ENCODE results near the gene ZSWIM3. TPM values are rescaled to one million over a fixed set of nuclear protein-coding genes. Genes with fewer than 3 reads are reported as not detected.
"Not testable (repeated sequence)": the region's sequence is repeated elsewhere in the genome, so short reads cannot be mapped to it uniquely, and the experiment has no call there.

The ZSWIM3 gene
- total RNA-seq, 2 donors from 2014 or later: 0.89 to 1.2 TPM

- H3K36me3 Mint-ChIP-seq (ENCODE audit: low read depth): no peaks in the 10 kb centered on the region
- no peak for ATAC-seq
- H3K27me3 Mint-ChIP-seq: no peaks in the 10 kb centered on the region
- no peak for DNase-seq
- no peaks in the 10 kb centered on the region for H3K9me3 ChIP-seq (ENCODE audit: control insufficient read depth, low read length, poor library complexity, severe bottlenecking)
- H3K4me1 Mint-ChIP-seq: peaks cover 21% of the 10 kb centered on the region
- H3K27ac Mint-ChIP-seq: peak overlapping the region; percentile 92
- peak overlapping the region; percentile 96 for H3K4me3 Mint-ChIP-seq
These were observed 34.8 kb downstream of the ZSWIM3 start for GRCh38 chr20:45892049-45892825.

GRCh38 chr20:45892828-45893500, 35.5 kb downstream of the ZSWIM3 start:
- H3K4me1 Mint-ChIP-seq: peaks cover 21% of the 10 kb centered on the region
- H3K36me3 Mint-ChIP-seq (ENCODE audit: low read depth): no peaks in the 10 kb centered on the region
- ATAC-seq: peak; percentile 20
- no peaks in the 10 kb centered on the region for H3K27me3 Mint-ChIP-seq
- H3K4me3 Mint-ChIP-seq: peak overlapping the region; percentile 96
- peak overlapping the region; percentile 92 for H3K27ac Mint-ChIP-seq
- no peak for DNase-seq
- no peaks in the 10 kb centered on the region for H3K9me3 ChIP-seq (ENCODE audit: control insufficient read depth, low read length, poor library complexity, severe bottlenecking)

GRCh38 chr20:45893831-45894230, 36.4 kb downstream of the ZSWIM3 start:
- no peak for ATAC-seq
- no peaks in the 10 kb centered on the region for H3K9me3 ChIP-seq (ENCODE audit: control insufficient read depth, low read length, poor library complexity, severe bottlenecking)
- Mint-ChIP-seq H3K27me3 (no peaks in the 10 kb centered on the region), H3K36me3 (ENCODE audit: low read depth) (no peaks in the 10 kb centered on the region), H3K27ac (peak overlapping the region; percentile 74), H3K4me3 (peak overlapping the region; percentile 45), H3K4me1 (peaks cover 21% of the 10 kb centered on the region)
- no peak for DNase-seq

- ATAC-seq: no peak
- H3K27me3 Mint-ChIP-seq: no peaks in the 10 kb centered on the region
- H3K9me3 ChIP-seq (ENCODE audit: control insufficient read depth, low read length, poor library complexity, severe bottlenecking): no peaks in the 10 kb centered on the region
- no peak for DNase-seq
- peaks cover 22% of the 10 kb centered on the region for H3K4me1 Mint-ChIP-seq
- H3K27ac Mint-ChIP-seq: no peak overlapping the region
- H3K4me3 Mint-ChIP-seq: peak overlapping the region; percentile 9
- H3K36me3 Mint-ChIP-seq (ENCODE audit: low read depth): no peaks in the 10 kb centered on the region
These were observed 37.4 kb downstream of the ZSWIM3 start for GRCh38 chr20:45894797-45895196.

DNA sequence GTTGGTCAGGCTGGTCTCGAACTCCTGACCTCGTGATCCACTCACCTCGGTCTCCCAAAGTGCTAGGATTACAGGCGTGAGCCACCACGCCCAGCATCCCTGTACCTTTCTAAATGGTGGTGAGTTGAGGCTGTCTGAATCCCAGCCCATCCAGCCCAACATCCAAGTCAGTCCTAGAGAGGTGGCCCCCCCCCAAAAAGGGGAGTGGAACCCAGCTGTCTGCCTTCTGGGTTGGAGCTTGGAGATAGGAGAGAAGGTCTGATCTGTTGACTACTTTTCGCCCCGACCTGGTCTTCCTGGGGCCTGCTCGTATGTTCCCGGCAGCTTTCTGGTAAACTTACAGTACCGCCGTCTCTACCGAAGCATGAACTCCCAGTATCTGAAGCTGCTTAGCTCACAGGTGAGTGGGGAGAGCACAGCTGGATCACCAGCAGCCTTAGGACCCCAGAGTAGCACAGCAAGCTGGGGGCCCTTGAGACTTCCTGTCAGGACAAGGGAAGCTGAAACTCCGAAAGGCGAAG, 39.3 kb downstream of the ZSWIM3 start:
- Mint-ChIP-seq H3K36me3 (ENCODE audit: low read depth) (no peaks in the 10 kb centered on the region), H3K4me1 (peaks cover 17% of the 10 kb centered on the region), H3K27ac (peak overlapping the region; percentile 3), H3K27me3 (no peaks in the 10 kb centered on the region), H3K4me3 (no peak overlapping the region)
- H3K9me3 ChIP-seq (ENCODE audit: control insufficient read depth, low read length, poor library complexity, severe bottlenecking): no peaks in the 10 kb centered on the region
- ATAC-seq (no peak), DNase-seq (no peak)

- no peak for ATAC-seq
These were observed 39.9 kb downstream of the ZSWIM3 start for GRCh38 chr20:45897289-45897688.

GRCh38 chr20:45897692-45898091, 40.3 kb downstream of the ZSWIM3 start:
- no peaks in the 10 kb centered on the region for H3K9me3 ChIP-seq (ENCODE audit: control insufficient read depth, low read length, poor library complexity, severe bottlenecking)
- Mint-ChIP-seq H3K4me1 (peaks cover 10% of the 10 kb centered on the region), H3K4me3 (no peak overlapping the region), H3K36me3 (ENCODE audit: low read depth) (no peaks in the 10 kb centered on the region), H3K27me3 (no peaks in the 10 kb centered on the region), H3K27ac (no peak overlapping the region)
- DNase-seq (no peak), ATAC-seq (no peak)

More at GRCh38 chr20:45897289-45897688, 39.9 kb downstream of the ZSWIM3 start:
- H3K9me3 ChIP-seq (ENCODE audit: control insufficient read depth, low read length, poor library complexity, severe bottlenecking): no peaks in the 10 kb centered on the region
- H3K4me3 Mint-ChIP-seq: no peak overlapping the region
- H3K27me3 Mint-ChIP-seq: no peaks in the 10 kb centered on the region
- DNase-seq: no peak
- no peaks in the 10 kb centered on the region for H3K36me3 Mint-ChIP-seq (ENCODE audit: low read depth)
- H3K4me1 Mint-ChIP-seq: peaks cover 14% of the 10 kb centered on the region
- H3K27ac Mint-ChIP-seq: peak overlapping the region; percentile 3

DNA sequence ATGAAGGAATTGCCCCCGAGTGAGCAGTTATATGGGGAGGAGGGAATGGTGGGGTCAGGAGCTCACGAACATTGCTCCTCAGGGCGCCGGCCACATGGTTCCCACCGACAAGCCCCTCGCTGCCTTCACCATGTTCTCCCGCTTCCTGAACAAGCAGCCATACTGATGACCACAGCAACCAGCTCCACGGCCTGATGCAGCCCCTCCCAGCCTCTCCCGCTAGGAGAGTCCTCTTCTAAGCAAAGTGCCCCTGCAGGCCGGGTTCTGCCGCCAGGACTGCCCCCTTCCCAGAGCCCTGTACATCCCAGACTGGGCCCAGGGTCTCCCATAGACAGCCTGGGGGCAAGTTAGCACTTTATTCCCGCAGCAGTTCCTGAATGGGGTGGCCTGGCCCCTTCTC, 40.9 kb downstream of the ZSWIM3 start:
- peaks cover 9% of the 10 kb centered on the region for H3K4me1 Mint-ChIP-seq
- no peaks in the 10 kb centered on the region for H3K27me3 Mint-ChIP-seq
- H3K9me3 ChIP-seq (ENCODE audit: control insufficient read depth, low read length, poor library complexity, severe bottlenecking): no peaks in the 10 kb centered on the region
- no peaks in the 10 kb centered on the region for H3K36me3 Mint-ChIP-seq (ENCODE audit: low read depth)
- no peak for DNase-seq
- no peak overlapping the region for H3K27ac Mint-ChIP-seq
- ATAC-seq: no peak
- no peak overlapping the region for H3K4me3 Mint-ChIP-seq

GRCh38 chr20:45899046-45899835, 41.8 kb downstream of the ZSWIM3 start:
- Mint-ChIP-seq H3K27ac (no peak overlapping the region), H3K36me3 (ENCODE audit: low read depth) (no peaks in the 10 kb centered on the region), H3K27me3 (no peaks in the 10 kb centered on the region), H3K4me3 (no peak overlapping the region), H3K4me1 (peaks cover 5% of the 10 kb centered on the region)
- no peak for DNase-seq
- no peaks in the 10 kb centered on the region for H3K9me3 ChIP-seq (ENCODE audit: control insufficient read depth, low read length, poor library complexity, severe bottlenecking)
- ATAC-seq: no peak

- DNase-seq; H3K4me1 Mint-ChIP-seq; H3K4me3 Mint-ChIP-seq; H3K9me3 ChIP-seq (ENCODE audit: control insufficient read depth, low read length, poor library complexity, severe bottlenecking); H3K27ac Mint-ChIP-seq; ATAC-seq; H3K36me3 Mint-ChIP-seq (ENCODE audit: low read depth); H3K27me3 Mint-ChIP-seq: not testable (repeated sequence)
These were observed 43.9 kb downstream of the ZSWIM3 start for GRCh38 chr20:45901332-45901731.

GRCh38 chr20:45902199-45902701, 44.8 kb downstream of the ZSWIM3 start:
- H3K4me1 Mint-ChIP-seq: peaks cover 5% of the 10 kb centered on the region
- H3K36me3 Mint-ChIP-seq (ENCODE audit: low read depth): no peaks in the 10 kb centered on the region
- ATAC-seq (no peak), DNase-seq (no peak)
- H3K27ac Mint-ChIP-seq: no peak overlapping the region
- H3K27me3 Mint-ChIP-seq: no peaks in the 10 kb centered on the region
- H3K4me3 Mint-ChIP-seq: no peak overlapping the region
- no peaks in the 10 kb centered on the region for H3K9me3 ChIP-seq (ENCODE audit: control insufficient read depth, low read length, poor library complexity, severe bottlenecking)

DNA sequence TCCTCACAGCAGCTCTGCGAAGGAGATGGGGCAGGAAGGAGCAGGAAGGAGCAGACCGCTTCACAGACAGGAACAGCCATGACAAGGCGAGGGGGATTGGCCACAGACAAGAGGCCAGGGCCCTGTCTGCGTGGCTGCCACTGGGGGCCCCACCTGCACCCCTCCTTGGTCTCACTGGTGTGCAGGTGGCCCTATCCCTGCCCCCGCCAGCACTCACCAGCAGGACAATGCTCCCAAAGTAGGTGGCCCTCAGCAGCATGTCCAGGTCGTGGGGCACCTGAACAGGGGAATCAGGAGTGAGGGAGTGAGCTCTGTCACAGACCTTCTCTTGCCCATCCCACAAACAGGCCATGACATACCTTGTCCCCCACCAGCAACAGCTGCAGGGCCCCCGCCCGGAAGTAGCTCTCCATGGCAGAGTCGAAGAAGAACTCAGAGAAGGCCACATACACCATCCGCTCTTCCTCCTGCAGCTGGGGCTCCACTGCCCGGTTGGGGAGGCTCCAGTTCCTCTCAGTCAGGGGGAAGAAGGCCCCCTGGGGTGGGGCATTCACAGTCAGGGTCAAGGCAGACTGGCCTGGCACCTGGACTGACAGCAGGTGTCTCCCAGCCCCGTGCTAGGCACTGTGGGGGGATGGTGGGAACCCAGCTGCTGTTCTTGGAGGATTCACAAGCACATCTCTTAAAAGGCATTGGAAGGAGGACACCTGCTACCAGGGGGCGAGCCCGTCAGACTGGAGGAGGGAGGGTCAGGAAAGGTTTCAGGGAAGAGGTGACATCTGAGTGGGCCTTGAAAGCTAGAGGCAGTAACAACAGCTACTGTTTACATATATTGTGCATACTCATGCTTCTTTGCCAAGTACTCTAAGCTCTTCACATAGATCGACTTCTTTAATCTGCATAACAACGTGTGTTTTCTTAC, 47.4 kb downstream of the ZSWIM3 start:
- Mint-ChIP-seq H3K36me3 (ENCODE audit: low read depth) (no peaks in the 10 kb centered on the region), H3K27ac (no peak overlapping the region), H3K27me3 (no peaks in the 10 kb centered on the region), H3K4me1 (no peaks in the 10 kb centered on the region), H3K4me3 (no peak overlapping the region)
- DNase-seq: no peak
- no peak for ATAC-seq
- H3K9me3 ChIP-seq (ENCODE audit: control insufficient read depth, low read length, poor library complexity, severe bottlenecking): no peaks in the 10 kb centered on the region

Data from T-helper 17 cell (primary cell).